GM13976 (cell line): ENCODE data around the gene PELI2.

ENCODE experiments used
- DNase-seq: peaks from one replicate; pipeline ENCODE4 v3.0.0; 2012; ENCODE audit warnings: low spot score
- in situ Hi-C: fragments of 300-500 bp; cut with MboI; formaldehyde crosslinking; loops from one replicate; pipeline ENCODE4 v1.12.0; 2022; ENCODE audit warnings: low sequenced_read_pairs, mixed read lengths, inconsistent platforms; ENCODE audit not compliant: unreplicated experiment
- TF ChIP-seq, protein P1 (sequence below): IDR thresholded peaks from 2 replicates; pipeline ENCODE4 v1.5.1; 2012; ENCODE audit warnings: borderline replicate concordance, mild to moderate bottlenecking; ENCODE audit not compliant: insufficient read depth; ENCODE audit errors: extremely low read depth, missing control alignments, control extremely low read depth

The PELI2 gene

DNA sequence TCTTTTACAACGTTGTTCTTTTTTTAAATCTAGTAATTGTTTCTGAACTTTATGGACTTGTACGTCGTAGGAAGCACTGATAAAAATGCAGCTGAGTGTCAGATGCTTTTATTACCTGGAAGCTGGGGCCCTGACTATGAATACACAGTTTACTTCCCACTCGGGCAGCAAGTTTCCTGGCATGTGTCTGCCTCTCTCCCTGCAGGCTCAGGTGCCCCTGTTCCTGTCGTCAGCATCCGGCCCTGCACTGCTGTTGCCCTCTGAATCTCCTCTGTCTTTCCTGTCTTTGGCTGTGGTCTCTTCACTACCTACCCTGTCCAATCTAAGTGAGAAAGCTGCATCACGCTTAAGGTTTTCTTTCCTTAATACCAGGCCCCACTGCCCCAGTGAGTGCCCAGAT lies 75.8 kb downstream of the PELI2 start:
- no peak for DNase-seq
- in situ Hi-C loops, result no loop called here
- TF ChIP-seq, protein P1, sequence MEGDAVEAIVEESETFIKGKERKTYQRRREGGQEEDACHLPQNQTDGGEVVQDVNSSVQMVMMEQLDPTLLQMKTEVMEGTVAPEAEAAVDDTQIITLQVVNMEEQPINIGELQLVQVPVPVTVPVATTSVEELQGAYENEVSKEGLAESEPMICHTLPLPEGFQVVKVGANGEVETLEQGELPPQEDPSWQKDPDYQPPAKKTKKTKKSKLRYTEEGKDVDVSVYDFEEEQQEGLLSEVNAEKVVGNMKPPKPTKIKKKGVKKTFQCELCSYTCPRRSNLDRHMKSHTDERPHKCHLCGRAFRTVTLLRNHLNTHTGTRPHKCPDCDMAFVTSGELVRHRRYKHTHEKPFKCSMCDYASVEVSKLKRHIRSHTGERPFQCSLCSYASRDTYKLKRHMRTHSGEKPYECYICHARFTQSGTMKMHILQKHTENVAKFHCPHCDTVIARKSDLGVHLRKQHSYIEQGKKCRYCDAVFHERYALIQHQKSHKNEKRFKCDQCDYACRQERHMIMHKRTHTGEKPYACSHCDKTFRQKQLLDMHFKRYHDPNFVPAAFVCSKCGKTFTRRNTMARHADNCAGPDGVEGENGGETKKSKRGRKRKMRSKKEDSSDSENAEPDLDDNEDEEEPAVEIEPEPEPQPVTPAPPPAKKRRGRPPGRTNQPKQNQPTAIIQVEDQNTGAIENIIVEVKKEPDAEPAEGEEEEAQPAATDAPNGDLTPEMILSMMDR, result no peak

DNA sequence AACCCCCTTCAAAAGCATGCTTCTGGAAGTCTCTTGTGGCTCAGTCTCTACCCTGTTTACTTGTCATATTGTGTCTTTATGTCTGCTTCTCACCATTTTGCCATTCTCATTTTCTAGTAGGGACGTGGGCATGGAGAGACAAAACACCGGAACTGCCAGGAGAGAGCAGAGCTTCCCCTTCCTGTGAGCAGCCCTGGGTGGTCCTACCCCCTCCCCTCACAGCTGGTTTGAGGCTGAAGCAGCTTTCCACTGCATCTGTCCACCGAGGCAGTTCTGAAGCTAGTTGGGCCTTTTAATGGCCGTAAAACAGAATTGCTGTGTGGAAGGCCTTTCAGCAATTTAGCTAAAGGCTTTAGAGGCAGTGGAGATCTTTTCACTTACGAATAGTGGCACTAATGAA lies 77.0 kb downstream of the PELI2 start:
- TF ChIP-seq, protein P1, result no peak
- no peak for DNase-seq

DNA sequence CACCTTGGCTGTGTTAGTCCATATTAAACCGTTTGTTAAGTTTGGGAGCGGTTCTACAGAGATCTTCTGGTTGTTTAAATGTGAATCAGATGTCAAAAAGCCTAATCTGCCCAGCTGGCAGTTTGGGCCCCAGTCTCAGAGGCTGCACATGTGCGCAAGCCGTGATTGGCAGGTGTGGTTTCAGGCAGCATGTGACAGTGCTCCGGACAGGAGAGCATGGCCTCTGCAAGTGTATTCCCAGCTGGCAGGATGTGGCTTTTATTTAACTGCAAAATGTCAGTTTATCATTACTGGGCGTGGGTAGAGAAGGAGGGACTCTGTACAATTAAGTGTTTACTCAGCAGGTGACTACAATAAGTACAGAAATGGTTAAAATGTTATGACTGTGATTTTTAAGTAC lies 77.5 kb downstream of the PELI2 start:
- in situ Hi-C loops, result no loop called here
- TF ChIP-seq, protein P1, result no peak
- peak; percentile 25 for DNase-seq

More for the DNA sequence above, 77.0 kb downstream of the PELI2 start:
- in situ Hi-C loops, result no loop called here

DNA sequence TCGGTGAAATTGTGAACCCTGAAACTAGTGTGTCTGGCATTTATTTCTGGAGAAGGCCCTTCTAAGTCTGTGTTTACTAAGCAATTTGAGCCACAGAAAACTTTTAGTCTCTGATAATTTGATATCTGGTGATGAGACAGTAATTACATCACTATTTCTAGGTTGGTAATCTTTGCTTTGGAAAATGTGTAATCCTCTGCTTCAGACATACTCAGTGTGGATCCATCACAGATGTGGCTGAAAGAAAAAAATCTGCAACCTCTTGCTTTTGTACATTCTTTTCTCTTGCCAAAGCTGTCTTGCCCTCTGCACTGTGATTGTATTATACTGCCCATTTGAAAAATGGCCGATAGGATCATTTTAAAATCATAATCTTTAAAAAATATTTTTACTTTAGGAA lies 78.1 kb downstream of the PELI2 start:
- TF ChIP-seq, protein P1, result no peak

DNA sequence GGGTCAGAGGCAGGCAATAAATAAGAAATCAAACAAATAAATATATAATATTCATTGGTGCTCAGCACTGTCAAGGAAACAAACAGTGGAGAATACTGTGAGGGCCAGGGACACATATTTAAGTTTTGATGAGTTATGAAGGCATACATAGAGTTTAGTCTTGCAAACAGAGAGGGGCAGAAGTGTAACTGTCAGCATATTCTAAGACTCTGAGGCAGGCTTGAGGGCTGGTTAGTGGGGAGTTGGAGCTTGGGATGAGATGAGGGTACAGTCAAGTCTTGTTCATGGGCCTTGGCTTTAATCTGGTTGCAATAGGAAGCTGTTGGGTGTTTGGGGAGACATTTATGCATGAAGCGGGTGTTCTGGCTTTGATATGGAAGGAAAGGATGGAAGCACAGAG lies 78.9 kb downstream of the PELI2 start:
- TF ChIP-seq, protein P1, result no peak
- DNase-seq, result no peak
- in situ Hi-C loops, result no loop called here

More for the DNA sequence above, 78.1 kb downstream of the PELI2 start:
- DNase-seq, result no peak
- in situ Hi-C loops, result no loop called here

DNA sequence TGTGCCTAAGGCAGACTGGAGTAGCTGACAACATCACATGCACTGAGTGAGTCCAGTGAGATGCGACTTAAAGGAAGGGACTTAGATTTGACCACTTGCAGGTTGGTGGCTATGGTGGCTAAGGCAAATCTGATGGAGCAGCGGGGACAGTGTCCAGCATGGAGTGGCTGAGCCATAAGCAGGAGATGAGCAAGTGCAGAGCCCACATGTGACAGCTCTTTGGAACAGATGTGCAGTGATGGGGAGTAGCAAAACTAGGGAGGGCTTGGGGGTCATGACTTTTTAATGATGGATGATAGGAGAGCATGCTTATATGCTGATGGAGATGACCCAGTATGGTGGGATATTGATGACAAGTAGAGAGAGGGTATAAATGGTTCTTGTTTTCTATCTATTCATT lies 80.2 kb downstream of the PELI2 start:
- DNase-seq, result no peak
- TF ChIP-seq, protein P1, result no peak
- in situ Hi-C loops, result no loop called here
